Measurements from ENCODE around the gene LRRC8E.

LRRC8E gene

DNA sequence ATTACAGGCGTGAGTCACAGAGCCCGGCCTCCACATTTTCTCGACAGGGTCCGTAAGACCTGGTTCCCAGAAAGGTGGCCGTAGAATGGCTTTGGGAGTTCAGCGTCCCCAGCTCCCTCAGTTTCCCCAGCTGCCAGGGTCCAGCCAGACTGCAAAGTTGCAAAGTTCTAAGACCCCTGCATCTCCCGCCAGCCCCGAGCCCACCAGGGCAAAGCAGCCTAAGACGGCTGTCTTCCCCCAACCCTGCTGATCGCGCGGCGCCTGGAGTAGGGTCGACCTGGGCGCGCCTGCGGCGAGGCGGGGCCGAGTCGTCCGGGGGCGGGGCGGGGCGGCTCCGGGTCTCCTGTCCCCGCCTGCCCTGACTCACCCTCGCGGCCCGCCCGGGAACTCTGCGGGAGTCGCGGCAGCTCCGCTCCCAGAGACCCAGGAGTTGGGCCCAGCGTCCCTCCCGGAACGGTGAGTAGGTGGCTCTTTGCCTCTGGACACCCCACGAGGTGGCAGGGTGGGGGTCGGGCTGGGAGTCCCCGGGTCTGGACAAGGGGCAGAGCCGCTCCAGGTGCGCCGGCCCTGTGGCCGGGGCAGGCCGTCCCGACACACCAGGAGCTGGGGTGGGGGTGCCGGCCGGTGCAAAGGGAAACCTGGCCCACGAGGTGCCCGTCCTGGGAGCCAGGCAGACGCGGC, at the start of gene LRRC8E:
TSS of gene LRRC8E (plus strand) at position 366 of the 681 bp plus-strand sequence. CDS start 7,094 bp downstream, outside the sequence.
- peak; percentile 80 for DNase-seq (ENCODE audit: low spot score)

- no peak for DNase-seq (ENCODE audit: low spot score)
These were observed 48.8 kb upstream of the LRRC8E start for GRCh38 chr19:7839476-7839875.

- no peak for DNase-seq (ENCODE audit: low spot score)
These were observed 47.7 kb upstream of the LRRC8E start for GRCh38 chr19:7840629-7841028.

DNA sequence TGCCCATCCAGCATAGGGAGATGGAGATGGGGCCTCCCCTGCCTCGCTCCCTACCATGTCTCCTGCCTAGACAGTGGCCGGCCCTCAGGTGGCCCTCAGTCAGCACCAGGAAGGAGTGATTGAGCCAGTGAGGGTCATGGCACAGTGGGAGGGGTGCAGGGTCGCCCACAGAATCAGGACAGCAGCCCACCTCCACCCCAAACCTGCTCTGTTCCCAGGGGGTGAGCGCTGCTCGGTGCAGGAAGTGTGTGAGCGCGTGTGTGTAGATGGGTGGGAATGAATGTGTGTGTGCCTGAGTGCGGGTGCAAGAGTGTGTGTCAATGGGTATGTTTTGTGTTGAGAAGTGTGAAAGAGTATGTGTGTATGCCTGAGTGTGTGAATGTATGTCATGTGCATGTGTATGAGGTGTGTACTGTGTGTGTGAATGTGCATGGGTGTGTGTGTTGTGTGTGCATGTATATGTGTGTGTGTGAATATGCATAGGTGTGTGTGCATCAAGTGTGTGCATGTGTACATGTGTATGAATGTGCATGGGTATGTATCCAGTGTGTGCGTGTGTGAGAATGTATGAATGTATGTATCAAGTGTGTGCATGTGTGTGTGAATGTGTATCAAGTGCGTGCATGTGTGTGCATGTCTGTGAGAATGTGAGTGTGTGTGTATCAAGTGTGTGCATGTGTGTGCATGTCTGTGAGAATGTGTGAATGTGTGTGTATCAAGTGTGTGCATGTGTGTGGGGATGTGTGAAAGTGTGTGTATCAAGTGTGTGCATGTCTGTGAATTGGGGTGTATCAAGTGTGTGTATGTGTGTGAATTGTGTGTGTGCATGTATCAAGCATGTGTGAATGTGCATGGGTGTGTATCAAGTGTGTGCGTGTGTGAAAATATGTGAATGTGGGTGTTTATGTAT, 46.3 kb upstream of the LRRC8E start:
- no peak for DNase-seq (ENCODE audit: low spot score)

DNA sequence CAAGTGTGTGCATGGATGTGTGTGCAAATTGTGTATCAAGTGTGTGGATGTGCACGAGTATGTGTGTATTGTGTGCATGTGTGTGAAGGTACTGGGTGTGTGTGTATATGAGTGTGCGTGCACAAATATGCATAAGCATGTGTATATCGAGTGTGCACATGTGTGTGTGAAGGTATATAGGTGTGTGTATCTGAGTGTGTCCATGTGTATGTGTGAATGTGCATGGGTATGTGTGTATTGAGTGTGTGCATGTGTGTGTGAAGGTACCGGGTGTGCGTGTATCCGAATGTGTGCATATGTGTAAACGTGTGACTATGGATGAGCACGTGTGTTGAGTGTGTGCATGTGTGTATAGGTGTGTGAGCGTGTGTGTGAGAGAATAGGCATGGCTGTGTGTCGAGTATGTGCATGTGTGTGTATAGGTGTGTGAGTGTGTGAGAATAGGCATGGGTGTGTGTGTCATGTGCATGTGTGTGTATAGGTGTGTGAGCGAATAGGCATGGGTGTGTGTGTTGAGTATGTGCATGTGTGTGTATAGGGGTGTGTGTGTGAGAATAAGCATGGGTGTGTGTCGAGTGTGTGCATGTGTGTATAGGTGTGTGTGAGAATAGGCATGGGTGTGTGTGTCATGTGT, 45.5 kb upstream of the LRRC8E start:
- no peak for DNase-seq (ENCODE audit: low spot score)

- DNase-seq (ENCODE audit: low spot score) = no peak
These were observed 44.8 kb upstream of the LRRC8E start for GRCh38 chr19:7843521-7843920.

DNA sequence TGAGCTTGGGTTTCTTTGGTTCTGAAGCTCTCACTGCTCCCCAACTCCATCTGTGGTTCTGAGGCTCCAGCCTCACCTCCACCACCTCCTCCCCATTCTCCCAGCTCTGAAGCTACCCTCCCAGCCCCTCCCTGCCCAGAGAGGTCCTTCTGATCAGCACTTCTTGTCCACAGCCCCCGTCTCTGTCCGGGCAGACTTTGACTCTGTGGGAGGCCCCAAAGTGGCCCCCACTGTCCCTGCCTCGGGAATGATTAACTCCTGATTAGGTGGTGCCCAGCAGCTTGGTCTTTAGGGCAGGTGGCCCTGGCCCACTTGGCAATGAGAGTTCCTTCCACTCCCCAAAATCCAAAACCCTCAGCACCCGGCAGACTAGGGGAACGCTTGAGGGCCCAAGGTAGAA, 43.9 kb upstream of the LRRC8E start:
- no peak for DNase-seq (ENCODE audit: low spot score)

DNA sequence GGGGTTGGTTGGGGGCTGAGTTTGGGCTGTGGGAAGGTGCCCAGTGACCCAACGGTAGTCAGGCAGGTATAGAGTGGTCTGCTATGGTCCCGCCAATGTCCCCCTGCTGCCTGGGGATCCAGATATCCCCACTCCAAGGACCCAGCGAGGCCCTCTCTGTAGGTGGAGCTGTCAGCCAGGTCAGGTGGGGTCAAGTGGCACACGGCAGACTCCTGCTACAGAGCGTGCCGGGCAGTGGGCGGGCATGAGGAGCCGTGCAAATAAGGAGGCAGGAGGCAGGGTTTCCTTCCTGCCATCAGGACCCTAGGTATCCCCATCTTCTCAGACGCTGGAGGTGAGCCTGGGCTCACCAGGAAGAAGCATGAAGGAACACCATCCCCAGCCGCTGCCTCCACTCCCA, 43.4 kb upstream of the LRRC8E start:
- DNase-seq (ENCODE audit: low spot score) = no peak

GRCh38 chr19:7845390-7846154, 42.7 kb upstream of the LRRC8E start:
- no peak for DNase-seq (ENCODE audit: low spot score)

DNA sequence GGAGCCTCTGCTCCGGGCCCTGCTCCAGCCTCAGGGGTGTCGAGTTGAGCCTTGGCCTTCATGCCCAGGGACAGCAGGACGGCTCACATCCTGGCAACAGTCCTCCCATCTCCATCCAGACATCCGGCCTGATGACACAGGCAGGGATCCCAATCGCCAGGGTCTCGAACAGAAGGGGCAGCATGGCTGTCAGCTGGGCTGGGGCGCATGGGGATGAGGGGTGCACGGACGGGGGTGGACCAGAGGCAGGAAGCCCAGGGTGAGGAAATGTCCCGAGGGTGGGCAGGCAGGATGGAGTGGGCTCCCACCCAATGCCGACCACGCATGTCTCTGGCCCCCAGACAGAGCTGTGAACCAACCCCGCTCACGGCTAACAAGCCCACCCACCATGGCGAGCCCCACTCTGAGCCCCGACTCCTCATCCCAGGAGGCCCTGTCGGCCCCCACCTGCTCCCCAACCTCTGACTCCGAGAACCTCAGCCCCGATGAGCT, 42.1 kb upstream of the LRRC8E start:
- DNase-seq (ENCODE audit: low spot score) = no peak

GRCh38 chr19:7847664-7848063, 40.6 kb upstream of the LRRC8E start:
- no peak for DNase-seq (ENCODE audit: low spot score)

- DNase-seq (ENCODE audit: low spot score) = no peak
These were observed 39.4 kb upstream of the LRRC8E start for GRCh38 chr19:7848779-7849457.

- DNase-seq (ENCODE audit: low spot score) = no peak
These were observed 38.7 kb upstream of the LRRC8E start for GRCh38 chr19:7849631-7849999.

GRCh38 chr19:7850000-7850813, 38.1 kb upstream of the LRRC8E start:
- no peak for DNase-seq (ENCODE audit: low spot score)

- DNase-seq (ENCODE audit: low spot score) = no peak
These were observed 37.2 kb upstream of the LRRC8E start for GRCh38 chr19:7850945-7851622.

DNA sequence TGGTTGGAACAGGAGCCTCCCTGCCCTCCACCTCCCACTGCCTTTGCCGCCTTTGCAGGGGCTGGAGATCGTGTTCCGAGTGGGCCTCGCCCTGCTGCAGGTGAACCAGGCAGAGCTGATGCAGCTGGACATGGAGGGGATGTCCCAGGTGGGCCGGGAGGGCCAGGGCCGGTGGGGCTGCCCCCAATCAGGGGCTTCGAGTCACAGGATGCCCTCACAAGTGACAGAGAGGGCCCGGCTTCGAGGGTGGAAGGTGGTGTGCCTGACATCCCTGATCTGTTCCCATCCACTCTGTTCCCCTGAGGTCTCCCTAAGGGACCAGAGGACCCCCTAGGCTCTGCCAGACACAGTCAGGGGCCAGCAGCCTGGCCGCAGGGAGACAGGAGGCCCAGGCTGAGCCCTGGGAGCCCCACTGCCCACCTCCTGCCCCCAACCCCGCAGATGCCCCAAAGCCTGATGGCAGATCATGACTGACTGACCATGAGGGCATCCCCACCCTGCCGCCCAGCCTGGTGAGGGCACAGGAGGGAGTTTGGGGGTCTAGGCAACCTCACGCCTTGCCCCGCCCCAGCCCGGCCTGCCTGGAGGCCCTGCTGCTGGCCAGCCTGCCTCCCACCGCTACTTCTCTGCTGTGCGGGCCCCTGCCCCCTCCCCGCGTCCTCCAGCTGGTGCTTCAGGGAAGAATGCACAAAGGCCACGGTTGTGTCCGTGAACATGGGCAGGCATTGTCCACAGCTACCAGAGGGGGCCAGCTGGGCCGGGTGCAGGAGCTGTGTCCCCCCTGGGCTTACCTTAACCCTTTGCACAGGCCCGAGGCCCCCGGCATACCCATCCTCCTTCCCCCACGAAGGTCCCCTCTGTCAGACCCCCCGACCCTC, 36.4 kb upstream of the LRRC8E start:
- no peak for DNase-seq (ENCODE audit: low spot score)

DNA sequence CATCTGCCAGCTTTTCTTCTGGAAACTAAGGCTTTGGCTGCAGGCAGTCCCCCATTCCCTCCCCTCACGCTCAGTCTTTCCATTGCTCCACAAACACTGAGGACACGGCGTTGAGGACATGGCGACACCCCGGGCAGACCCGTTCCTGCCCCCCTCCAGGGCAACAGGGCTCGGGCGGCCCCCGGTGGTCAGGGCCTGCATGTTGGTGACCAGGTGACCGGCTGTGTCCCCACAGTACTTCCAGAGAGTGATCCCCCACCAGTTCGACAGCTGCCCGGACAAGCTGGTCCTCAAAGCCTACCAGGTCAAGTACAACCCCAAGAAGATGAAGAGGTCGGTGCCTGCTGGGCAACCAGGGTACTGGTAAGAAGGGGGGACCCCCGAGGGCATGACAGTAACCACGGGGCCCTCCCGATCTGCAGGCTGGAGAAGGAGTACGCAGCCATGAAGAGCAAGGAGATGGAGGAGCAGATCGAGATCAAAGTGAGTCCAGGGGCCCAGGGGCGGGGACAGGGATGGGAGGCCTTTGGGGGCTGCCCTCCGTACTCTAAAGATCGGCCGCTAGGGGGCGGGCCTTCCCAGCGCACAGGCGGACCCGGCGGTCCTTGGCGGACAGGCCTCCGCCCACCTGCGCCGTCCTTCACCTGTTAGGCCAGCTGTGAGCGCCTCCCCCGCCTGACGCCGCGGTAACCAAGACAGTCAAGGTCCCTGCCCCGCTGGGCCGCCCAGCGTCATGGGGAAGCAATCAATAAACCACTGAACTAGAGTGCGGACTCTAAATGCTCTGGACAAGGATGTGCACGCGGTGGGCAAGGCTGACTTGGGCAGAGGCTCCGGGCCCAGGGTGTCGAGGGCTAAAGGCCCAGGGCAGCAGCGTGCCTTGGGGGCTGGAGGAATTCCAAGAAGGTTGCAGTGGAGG, 35.2 kb upstream of the LRRC8E start:
- DNase-seq (ENCODE audit: low spot score) = peak; percentile 74

- no peak for DNase-seq (ENCODE audit: low spot score)
These were observed 34.6 kb upstream of the LRRC8E start for GRCh38 chr19:7853770-7854128.

Measured in LoVo (cell line).